Esophagus muscularis mucosa (tissue), 3 donors: ENCODE data around the gene TM4SF18.

Experiments used
- CTCF ChIP-seq, 3 experiments: fragments of 200-600 bp in 2 of 3; fragments of 450-650 bp in 1 of 3; sonication (generic) in 2 of 3; IDR thresholded peaks; one replicate each; pipeline ENCODE4 v1.5.1; 2017 to 2019; ENCODE audit warnings: antibody characterized with exemption in 3 of 3, mild to moderate bottlenecking in 2 of 3, moderate library complexity in 1 of 3
- POLR2AphosphoS5 ChIP-seq, 2 donors: sonication (generic); formaldehyde crosslinking; IDR thresholded peaks; one replicate each; pipeline ENCODE4 v1.6.1; 2017; ENCODE audit warnings: antibody characterized with exemption in 2 of 2

GRCh38 chr3:149282322-149282721 is 51.1 kb downstream of the TM4SF18 start:
- TF ChIP-seq CTCF (IDR thresholded peaks at IDR 0.05) (no peak), POLR2AphosphoS5 (IDR thresholded peaks at IDR 0.05) (no peak)
